Measurements from ENCODE around the gene LRP1B.

DNA sequence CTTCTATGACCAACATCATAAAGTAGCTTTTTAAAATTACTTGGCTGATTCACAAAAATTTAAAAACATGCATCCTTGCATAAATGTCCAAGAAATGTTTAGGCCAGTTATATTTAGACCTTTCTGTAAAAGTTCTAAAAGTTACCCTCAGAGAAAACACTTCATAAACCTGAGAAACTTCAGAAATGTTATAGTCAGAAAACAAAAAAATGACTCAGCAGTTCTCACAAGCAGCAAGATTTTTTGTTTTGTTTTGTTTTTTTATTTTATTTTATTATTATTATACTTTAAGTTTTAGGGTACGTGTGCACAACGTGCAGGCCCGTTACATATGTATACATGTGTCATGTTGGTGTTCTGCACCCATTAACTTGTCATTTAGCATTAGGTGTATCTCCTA, 648.1 kb downstream of the LRP1B start:
- TF ChIP-seq, protein P1, sequence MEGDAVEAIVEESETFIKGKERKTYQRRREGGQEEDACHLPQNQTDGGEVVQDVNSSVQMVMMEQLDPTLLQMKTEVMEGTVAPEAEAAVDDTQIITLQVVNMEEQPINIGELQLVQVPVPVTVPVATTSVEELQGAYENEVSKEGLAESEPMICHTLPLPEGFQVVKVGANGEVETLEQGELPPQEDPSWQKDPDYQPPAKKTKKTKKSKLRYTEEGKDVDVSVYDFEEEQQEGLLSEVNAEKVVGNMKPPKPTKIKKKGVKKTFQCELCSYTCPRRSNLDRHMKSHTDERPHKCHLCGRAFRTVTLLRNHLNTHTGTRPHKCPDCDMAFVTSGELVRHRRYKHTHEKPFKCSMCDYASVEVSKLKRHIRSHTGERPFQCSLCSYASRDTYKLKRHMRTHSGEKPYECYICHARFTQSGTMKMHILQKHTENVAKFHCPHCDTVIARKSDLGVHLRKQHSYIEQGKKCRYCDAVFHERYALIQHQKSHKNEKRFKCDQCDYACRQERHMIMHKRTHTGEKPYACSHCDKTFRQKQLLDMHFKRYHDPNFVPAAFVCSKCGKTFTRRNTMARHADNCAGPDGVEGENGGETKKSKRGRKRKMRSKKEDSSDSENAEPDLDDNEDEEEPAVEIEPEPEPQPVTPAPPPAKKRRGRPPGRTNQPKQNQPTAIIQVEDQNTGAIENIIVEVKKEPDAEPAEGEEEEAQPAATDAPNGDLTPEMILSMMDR (conservative IDR thresholded peaks at IDR 0.05 in 1 of 2, IDR thresholded peaks at IDR 0.05 in 1 of 2; ENCODE audit: low read depth in 1 of 2, low read length in 2 of 2), result no peak
- TF ChIP-seq EZH2 (IDR thresholded peaks at IDR 0.05; ENCODE audit: low read length, missing control alignments), result no peak

All from fibroblast of lung (primary cell).